Stimulated activated CD8-positive, alpha-beta memory T cell treated with anti-CD3 and anti-CD28 coated beads, Interleukin-12 subunit alpha, Interleukin-12 subunit beta, amount 100 ng/mL, for 1 hour (primary cell): Measurements from ENCODE around the gene PTPRG.

Source experiments
- DNase-seq: peaks from one replicate; pipeline ENCODE4 v3.0.0-alpha.2; 2020; ENCODE audit warnings: low read depth

PTPRG gene

DNA sequence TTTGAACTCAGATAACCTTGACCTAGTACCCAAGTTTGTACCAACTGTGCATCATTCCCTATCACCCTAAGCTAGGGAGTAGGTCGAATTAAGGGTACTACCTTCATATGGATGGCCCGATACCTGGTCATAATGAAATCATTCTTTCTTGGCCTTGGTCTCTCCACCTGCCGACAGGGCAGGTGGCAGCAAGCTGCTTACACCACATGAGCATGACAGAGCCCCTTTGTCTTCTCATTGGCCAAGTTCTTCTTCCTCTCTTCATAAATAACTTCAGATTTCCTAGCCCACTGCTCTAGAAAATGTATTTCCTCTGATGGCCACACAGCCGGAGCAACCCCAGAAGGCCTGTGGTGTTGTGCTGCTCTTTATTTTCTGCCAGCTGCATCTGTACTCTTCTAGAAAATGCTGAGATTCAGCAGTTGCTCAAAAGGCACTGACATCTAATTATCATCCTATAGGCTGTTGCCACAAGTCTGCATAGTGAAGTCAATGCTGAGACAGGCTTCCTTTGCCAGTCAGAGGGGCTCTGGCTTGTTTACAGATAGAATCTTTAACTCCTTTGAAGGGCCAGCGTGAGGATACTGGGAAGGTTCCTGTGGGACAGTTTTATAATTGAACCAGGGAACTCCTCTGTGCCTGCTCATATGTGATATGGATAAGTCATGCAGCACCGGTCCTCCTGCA is 304.2 kb downstream of the PTPRG start:
- no peak for DNase-seq

DNA sequence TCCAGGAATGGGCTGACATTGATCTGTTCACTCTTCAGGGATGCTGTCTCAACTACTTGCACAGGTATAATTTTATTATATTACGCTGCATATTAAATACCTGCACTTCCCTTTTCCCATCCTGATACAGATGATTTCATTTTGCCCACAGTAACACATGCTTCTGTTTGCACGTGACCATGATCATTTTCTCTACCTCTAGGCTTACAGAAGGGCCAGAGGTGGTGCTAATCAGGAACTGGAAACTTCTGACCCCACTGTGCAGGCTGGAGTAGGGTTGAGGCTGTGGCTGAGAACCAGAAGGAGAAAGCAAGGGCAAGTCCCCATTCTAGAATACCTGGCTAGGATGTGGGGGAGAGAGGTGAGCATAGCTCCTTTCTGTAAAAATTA is 304.8 kb downstream of the PTPRG start:
- no peak for DNase-seq

DNA sequence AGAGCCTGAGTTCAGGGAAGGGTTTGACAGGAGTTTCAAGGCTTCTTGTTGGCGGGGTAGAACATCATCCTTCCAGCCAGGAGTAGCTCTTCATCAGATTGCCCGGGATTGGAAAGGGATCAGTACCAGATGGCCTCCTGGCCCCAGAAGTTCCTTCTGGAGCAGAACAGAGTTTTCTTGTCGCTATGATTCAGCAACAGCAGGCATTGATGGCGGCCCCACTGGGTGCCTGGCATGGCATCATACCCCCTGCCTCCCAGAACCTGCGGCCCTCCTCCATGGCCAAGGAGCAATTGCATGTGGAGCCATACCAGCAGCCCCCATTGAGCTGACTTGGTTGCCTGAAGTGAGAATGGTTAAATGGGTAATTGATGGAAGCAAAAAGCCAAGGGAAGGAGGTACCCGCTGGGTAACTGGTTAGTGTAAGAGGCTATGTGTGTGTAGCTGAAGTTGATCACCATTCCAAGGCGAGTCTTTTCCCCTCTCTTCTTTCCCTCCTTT is 305.6 kb downstream of the PTPRG start:
- DNase-seq = no peak

DNA sequence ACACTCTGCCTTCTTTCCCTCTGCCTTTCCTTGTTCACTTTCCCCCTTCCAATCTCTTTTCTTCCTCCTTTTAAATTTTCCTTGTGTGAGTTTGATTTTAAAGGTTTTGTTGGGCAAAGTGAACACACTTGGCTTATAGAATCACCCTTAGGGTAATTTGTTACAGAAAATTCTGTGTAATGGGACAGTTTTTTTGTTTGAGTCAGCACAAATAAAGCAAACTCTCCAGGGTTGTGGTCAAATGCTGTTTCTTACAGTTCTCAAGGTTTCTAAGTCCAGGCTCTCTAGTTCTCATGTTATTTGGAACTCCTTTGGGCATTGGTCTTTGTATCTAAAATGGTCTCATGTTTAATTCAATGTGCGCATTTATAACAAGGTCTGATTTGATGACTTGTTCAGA is 307.1 kb downstream of the PTPRG start:
- DNase-seq = no peak

DNA sequence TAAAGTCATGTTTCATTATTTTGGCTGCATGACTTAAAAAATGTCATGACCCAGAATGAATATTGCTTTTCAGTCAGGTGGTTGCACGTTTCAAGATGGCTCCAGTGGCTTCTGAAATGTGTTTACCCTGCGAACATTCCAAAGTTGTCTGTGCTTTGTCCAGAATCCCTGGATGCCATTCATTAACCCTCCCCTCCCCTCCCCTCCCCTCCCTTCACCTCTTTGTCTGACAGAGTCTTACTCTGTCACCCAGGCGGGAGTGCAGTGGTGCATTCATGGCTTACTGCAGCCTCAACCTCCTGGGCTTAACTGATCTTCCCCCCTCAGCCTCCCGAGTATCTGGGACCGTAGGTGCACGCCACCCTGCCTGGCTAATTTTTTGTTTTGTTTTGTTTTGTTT is 308.0 kb downstream of the PTPRG start:
- no peak for DNase-seq

DNA sequence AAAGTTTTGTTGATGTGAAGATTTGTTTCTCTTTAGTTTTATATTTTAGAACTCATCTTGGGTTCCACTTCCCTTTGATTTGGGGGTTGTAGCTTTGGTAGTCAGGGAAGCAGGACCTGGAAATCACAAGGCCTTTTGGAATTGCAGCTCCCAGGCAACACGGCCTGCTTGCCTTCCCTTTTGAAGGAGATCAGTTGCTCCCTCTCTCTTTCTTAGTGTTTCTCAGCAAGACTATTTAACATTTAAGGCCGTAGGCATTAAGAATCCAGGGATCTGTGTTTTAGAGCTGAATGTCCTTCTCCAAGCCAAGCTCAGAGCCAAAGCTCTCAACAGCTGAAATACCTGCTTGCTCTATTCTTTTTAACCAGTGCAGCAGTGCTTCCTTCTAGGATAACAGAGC is 310.3 kb downstream of the PTPRG start:
- DNase-seq = no peak

DNA sequence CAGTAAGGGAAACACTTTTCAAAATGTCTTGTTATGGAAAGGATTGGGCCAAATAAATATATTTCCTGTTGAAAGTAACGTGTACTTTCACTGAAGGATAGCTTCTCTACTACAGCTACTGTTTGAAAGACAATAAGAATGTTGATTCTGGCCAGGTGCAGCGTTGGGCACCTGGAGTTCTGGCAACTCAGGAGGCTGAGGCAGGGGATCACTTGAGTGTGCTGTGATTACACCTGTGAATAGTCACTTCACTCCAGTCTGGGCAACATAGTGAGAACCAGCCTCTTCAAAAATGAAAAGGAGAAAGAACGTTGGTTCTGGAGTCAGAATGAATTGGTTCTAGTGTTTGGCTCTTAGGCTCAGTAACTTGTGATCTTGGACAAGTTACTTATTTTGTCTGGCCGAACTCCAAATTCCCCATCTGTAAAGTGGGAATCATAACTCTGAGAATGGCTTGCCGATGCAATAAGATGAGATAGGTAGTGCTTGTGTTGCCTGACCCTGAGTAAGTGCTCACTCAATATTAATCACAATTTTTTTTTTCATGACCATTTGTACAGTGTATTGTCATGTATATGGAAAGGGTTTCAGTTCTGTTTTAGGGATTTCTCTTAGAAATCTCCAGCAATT is 310.8 kb downstream of the PTPRG start:
- no peak for DNase-seq

DNA sequence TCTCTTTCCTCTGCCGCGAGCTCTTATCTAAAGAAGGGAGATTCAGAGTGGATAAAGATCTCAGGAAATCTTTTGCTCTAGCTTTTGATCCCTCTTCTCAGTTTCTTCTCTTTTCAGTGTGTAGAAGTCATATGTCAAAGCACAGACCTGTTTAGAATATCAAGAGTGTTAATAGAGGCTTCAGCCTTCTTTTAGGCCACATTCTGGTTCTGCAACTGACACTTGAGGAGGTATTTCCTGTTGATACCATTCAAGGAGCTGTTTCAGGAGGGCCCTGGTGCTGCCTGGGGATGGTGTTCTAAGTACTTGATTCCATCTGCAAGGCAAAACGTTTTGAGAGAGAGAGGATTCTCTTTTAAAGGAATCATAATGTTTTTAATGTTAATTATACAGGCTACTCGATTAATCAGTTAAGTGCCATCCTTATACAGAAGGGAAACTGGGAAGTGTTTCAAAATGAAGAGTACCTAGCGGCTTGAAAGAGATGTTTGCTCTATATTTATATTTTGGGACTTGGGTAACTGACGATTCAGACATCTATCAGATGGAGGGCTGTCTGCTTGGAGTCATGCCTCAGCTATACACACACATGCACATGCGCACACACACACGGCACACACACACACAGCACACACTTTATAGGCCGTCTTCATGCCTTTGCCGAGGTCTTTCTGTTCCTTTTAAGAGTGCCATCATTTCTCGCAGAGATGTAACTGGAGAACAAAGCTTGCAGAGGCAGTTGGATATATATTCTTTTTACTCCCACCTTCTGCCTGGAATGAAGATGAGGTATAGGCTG is 313.9 kb downstream of the PTPRG start:
- DNase-seq = no peak

DNA sequence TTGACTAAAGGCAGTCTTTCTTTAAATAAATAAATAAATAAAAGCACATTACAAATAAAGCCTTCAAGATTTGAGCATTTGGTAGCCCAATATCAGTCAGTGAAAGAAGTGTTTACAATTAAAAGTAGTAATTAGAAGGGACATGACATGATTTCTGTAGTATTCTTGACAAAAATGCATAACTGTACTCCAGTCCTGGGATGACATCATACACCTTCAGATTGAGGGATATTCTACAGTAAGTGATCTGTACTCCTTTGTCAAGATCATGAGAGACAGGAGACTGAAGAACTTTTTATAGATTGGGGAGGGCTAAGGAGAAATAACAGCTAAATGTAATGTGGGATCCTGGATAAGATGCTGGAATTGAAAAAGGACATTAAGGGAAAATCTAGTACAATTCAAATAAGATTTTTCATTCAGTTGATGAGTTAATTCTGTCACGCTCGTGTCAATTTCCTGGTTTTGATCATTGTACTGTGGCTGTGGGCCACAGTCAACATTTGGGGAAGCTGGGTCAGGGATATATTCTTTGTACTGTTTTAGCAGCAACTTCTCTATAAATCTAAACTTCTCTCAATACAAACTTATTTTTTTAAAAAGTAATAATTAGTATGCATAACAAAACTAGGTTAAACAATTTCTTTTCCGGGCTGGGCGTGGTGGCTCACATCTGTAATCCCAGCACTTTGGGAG is 314.8 kb downstream of the PTPRG start:
- DNase-seq = no peak

DNA sequence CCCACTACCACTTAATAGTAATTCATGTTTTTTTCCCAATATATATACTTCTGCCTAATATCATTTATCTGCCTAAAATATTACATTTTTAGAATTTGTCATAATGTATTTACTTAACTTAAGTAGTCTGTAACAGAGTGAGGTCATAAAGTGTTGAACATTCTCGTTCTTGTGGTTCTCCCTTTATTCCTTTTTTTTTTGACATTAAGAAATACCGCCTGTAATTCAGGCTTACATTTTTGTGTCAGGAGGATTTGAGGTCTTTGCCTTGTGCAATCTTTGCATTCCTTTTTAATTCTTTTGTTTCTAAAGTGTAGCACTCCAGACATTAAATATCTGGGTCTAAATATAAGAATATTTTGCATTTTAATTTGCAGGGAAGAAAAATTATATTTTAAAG is 315.4 kb downstream of the PTPRG start:
- DNase-seq = no peak

DNA sequence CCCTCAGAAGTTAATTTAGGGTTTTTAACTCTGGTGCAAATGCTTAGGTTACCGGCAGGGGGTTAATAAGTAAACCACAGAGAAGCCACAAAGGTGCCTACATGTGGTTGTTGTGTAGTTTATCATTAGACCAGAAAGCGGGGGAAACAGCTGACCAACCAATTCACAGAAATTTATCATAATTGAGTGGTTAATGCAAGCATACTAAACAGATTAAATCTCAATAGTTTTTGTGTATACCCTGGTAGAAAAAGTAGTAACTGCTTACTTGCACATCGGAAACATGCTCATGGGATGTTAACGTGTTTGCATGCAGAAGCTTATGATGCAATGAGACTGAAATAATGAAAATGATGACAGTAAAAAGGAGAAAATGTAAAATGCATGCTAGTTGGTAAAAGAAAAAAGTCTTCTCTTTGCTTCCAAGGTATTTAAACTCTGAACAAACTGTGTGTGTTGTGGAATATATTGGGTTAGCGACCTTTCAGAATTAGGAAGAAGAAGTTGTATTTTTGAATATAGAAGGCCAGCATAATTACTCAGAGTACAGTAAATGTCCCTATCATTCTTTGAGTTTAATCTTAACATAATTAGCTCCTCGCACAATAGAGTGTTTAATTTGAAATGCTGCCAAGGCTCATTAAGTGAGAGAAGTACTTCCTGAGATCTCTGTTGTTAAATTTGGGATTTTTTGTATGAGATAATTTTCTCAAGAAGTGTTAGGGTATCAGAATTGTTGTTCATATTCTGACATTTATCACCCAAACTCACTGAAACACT is 316.2 kb downstream of the PTPRG start:
- DNase-seq = no peak

DNA sequence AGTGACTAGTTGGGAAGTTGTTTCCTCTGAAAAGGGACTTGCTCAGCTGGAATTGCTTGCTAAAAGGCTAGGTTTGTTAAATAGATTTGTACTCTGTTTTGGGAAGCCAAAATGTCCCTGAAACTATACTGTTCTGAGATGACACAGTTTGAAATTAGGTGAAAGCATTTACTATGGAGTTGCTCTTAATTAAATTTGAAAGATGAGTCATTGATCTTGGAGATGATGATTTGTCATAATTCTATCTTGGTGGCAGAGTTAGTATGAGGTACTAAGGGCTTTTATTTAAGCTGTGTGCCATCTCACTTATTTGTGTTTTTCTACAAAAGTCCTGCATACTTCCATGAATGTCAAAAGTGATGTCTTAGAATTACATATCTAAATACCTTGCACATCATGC is 320.9 kb downstream of the PTPRG start:
- no peak for DNase-seq

DNA sequence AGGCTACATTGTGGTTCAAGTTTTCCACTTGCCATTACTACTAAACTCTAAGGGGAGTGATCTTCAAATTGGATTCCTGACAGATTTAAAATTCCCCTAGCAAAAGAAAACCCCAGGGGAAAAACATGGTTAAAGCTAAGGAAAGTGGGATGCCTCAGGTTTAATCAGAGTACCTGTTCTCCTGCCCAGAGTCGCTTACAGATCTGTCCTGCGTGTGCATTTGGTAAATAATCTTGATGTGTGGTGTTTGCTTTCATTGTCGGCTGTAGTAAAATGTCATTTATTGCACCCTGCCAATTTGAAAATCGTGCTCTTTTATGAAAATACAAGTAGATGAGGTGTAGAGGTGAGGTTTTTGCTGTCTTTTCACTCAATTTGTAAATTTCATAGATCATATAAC is 323.4 kb downstream of the PTPRG start:
- DNase-seq = no peak

DNA sequence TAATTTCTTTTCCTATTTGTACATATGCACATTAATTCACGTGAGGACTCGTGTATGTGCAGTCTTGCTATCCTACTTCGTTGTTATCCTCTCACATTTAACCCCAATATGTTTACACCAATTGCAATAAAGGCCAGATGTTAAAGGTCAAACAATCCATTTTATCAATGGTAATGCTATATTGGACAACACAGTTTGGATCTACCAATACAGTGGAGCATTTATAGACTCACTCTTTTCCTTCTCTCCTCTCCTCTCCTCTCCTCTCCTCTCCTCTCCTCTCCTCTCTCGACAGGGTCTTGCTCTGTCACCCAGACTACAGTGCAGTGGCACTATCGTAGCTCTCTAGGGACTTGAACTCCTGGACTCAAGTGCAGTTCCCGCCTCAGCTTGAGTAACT is 324.0 kb downstream of the PTPRG start:
- no peak for DNase-seq

DNA sequence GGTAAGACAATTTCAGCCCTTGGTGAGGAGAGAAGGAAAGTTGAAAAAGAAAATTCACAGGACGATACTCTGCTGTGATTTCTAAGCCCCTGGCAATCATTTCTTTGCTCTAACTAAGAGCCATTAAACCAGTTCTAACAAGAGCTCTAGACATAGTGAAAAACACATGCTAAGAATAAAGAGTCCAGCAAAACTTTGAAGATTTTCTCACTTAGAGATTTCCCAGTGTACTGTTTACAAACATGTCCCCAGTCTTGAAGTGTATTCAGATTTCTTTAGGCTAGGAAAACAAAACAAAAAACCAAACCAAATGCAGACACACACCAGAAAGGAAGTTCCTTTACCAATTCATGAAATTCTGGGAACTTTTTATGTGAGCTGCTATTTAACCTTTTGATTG is 325.8 kb downstream of the PTPRG start:
- no peak for DNase-seq

DNA sequence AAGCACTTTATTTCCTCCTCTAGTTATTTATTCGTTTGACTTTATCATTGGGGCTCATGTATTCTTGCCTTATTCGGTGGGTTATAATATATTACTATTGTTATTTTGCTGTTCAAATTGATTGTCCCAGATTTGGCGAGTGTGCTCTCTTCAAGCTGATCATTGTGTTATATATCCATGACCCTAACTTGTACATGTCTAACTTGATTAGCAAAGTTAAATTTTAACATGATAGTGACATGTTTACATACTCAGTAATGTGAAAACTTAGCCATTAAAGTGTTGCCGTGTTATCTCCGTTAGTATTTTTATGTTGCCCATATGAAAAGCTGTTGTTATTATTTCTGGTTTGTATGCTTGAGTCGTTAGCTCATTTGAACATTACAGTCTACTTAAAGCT is 327.9 kb downstream of the PTPRG start:
- no peak for DNase-seq

DNA sequence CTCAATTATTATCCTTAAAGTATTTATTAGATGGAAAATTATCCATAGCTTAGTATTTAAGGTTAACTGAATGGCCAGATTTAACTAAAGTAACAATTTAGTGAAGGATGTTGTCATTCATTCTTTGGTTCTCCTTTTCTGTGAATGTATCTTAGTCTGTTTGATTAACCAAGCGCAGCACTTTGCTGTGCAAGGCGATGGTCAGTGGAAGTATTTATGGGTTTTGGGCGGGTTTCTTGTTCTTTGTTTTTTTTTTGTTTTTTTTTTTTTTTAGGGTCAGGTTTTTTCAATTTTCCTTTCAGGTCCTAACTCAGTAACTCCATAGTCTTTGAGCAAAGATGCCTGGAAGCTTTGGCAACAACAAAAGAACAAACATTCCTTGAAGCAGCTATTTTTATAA is 328.8 kb downstream of the PTPRG start:
- DNase-seq = no peak

DNA sequence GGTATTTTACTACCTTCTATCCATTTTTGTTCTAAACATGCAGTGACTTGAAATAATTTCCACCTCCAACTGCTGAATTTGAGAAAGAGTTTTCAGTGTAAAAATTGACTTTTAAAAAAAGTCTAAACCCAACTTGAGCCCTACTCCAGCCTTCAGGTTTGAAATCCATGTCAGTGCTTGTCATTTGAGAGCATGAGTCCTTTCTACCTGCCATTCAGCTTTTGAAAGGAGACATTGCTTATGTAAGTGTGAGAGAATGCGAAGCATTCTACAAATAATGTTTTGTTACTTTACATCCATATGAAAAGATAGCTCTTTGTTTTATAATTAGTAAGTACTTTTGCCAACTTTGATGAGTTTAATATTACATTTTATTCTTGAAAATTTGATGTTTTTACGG is 329.2 kb downstream of the PTPRG start:
- no peak for DNase-seq

DNA sequence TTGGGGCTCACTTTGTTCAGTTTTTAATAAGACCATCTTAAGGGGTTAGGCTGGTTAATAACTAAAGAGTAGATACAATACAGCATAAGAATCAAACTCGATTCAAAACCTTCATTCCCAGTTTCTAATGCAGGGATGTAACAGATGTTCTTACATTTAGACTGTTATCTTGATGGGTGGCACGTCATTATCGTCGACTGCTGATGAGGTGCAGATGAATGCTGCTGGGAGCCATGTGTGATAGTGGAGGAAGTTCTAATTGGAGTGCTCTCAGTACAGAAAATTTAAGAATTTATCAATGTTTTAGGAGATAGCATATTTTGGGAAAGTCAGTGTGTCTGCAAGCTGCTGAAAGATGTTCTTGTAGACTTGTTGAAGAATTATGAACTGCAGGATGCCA is 331.5 kb downstream of the PTPRG start:
- no peak for DNase-seq

DNA sequence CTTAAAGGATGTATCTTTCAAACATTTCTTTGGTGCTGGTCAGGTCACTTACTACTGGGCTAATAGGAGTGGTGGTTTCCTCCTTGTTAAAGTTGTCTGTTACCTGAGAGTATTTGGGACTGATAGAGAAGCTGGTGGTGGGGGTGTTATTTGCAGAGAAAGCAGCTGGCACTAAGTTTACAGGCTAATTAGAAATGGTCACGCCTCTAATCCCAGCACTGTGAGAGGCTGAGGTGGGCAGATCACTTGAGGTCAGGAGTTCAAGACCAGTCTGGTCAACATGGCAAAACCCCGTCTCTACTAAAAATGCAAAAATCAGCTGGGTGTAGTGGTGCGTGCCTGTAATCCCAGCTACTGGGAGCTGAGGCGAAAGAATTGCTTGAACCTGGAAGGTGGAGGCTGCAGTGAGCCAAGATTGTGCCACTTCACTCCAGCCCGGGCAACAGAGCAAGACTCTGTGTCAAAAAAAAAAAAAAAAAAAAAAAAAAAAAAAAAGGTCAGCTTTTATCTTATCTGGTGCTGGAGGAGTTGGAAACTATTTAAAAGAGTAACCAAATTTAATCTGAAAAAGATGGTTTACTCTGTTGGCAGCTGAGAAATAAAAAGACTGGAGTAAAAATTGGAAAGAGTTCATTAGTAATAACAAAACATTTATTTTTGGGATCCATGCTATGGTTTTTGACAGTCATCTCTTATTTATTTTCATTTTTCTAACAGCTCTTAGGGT is 332.6 kb downstream of the PTPRG start:
- DNase-seq = no peak
